Stimulated activated CD4-positive, alpha-beta T cell treated with anti-CD3 and anti-CD28 coated beads, Interleukin-4, amount 100 ng/mL, for 4 hours (primary cell): Measurements from ENCODE around the gene KRTAP4-6.
"Not testable (repeated sequence)": the region's sequence is repeated elsewhere in the genome, so short reads cannot be mapped to it uniquely, and the experiment has no call there.

Experiments used
- DNase-seq, 2 experiments: peaks; one replicate each; pipeline ENCODE4 v3.0.0-alpha.2; 2020

KRTAP4-6 gene

GRCh38 chr17:41140360-41141131, at the start of gene KRTAP4-6:
KRTAP4-6 (minus strand) TSS chr17:41140544; CDS start chr17:41140487, 57 bp downstream.
- DNase-seq: no peak

GRCh38 chr17:41189837-41190318, 49.5 kb upstream of the KRTAP4-6 start, which contains the start of gene KRTAP9-1:
KRTAP9-1 (plus strand) TSS chr17:41189887; CDS start chr17:41189887, 0 bp downstream.
- DNase-seq: not testable (repeated sequence)

- DNase-seq: no peak
These were observed 46.5 kb upstream of the KRTAP4-6 start for GRCh38 chr17:41186872-41187271.

- DNase-seq: no peak
These were observed 44.7 kb upstream of the KRTAP4-6 start for GRCh38 chr17:41185001-41185400.

- DNase-seq: no peak
These were observed 44.2 kb upstream of the KRTAP4-6 start, which contains the start of gene KRTAP4-1 for GRCh38 chr17:41184480-41184961. KRTAP4-1 (minus strand) TSS chr17:41184911; CDS start chr17:41184854, 57 bp downstream.

- DNase-seq: no peak
These were observed 38.7 kb upstream of the KRTAP4-6 start for GRCh38 chr17:41178843-41179616.

- no peak for DNase-seq
These were observed 38.0 kb upstream of the KRTAP4-6 start for GRCh38 chr17:41178341-41178740.

GRCh38 chr17:41177727-41178271, 37.5 kb upstream of the KRTAP4-6 start, which contains the start of gene KRTAP4-2:
KRTAP4-2 (minus strand) TSS chr17:41178221; CDS start chr17:41178164, 57 bp downstream.
- no peak for DNase-seq

- DNase-seq: no peak
These were observed 36.5 kb upstream of the KRTAP4-6 start for GRCh38 chr17:41176744-41177387.

GRCh38 chr17:41171886-41172285, 31.5 kb upstream of the KRTAP4-6 start:
- DNase-seq: no peak

- no peak for DNase-seq
These were observed 27.8 kb upstream of the KRTAP4-6 start, which contains the start of gene KRTAP4-3 for GRCh38 chr17:41168121-41168520. KRTAP4-3 (minus strand) TSS chr17:41168221; CDS start chr17:41168172, 49 bp downstream.

GRCh38 chr17:41167561-41167960, 27.2 kb upstream of the KRTAP4-6 start:
- DNase-seq: no peak

- no peak for DNase-seq
These were observed 23.5 kb upstream of the KRTAP4-6 start for GRCh38 chr17:41163828-41164227.

- DNase-seq: no peak
These were observed 20.3 kb upstream of the KRTAP4-6 start, which contains the start of gene KRTAP4-4 for GRCh38 chr17:41160648-41161047. KRTAP4-4 (minus strand) TSS chr17:41160748; CDS start chr17:41160691, 57 bp downstream.

- DNase-seq: not testable (repeated sequence)
These were observed 19.8 kb upstream of the KRTAP4-6 start for GRCh38 chr17:41160190-41160589.

GRCh38 chr17:41153856-41154255, 13.5 kb upstream of the KRTAP4-6 start:
- no peak for DNase-seq

- DNase-seq: no peak
These were observed 11.2 kb upstream of the KRTAP4-6 start for GRCh38 chr17:41151525-41151924.

GRCh38 chr17:41150026-41150425, 9.7 kb upstream of the KRTAP4-6 start:
- DNase-seq: no peak

- no peak for DNase-seq
These were observed 9.3 kb upstream of the KRTAP4-6 start, which contains the start of gene KRTAP4-5 for GRCh38 chr17:41149652-41149985. KRTAP4-5 (minus strand) TSS chr17:41149825; CDS start chr17:41149767, 58 bp downstream.

GRCh38 chr17:41148971-41149651, 8.8 kb upstream of the KRTAP4-6 start:
- DNase-seq: not testable (repeated sequence)

- DNase-seq: no peak
These were observed 7.3 kb upstream of the KRTAP4-6 start for GRCh38 chr17:41147531-41148204.
